ENCODE data around the gene CYP1B1.

DNA sequence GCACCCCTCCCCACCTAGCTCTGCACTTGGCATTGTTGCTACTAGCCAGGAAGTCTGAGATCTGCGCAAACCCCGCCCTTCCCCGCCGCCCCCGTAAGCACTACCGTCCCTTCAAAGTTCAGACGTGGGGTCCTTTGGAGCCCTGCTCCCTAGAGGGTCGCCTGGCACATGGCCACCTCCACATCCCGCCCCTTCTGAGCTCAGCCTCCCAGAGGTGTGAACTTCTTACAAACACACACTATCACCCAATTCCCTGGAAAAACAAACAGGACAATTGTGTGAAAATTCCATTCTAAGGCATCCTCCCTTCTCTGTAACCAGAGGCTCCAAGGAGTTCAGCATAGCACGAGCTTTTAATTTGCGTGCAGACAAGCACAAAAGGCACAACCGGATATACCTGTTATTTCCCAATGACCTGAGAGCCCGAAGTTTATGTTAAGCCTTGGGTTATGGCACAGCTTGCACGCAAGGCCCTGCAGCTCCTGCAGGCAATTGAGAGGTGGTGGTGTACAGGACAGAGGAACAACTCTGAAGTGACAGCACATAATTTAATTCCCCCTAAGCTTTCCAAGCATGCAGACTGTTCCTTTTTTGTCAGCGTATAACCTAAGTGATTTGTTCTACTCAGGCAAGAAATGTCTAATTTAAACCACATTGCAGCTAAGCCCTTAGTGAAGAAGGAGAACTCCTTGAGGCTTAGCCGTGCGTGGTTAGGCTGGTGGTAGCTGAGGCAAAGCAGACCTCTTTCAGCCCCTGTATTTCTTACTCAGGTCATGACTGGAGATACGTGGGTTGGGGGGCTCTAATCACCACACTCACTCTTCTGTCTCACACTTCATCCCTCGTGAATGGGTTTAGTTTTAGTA lies 20.3 kb upstream of the CYP1B1 start:
- TF ChIP-seq, protein P1, sequence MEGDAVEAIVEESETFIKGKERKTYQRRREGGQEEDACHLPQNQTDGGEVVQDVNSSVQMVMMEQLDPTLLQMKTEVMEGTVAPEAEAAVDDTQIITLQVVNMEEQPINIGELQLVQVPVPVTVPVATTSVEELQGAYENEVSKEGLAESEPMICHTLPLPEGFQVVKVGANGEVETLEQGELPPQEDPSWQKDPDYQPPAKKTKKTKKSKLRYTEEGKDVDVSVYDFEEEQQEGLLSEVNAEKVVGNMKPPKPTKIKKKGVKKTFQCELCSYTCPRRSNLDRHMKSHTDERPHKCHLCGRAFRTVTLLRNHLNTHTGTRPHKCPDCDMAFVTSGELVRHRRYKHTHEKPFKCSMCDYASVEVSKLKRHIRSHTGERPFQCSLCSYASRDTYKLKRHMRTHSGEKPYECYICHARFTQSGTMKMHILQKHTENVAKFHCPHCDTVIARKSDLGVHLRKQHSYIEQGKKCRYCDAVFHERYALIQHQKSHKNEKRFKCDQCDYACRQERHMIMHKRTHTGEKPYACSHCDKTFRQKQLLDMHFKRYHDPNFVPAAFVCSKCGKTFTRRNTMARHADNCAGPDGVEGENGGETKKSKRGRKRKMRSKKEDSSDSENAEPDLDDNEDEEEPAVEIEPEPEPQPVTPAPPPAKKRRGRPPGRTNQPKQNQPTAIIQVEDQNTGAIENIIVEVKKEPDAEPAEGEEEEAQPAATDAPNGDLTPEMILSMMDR (IDR thresholded peaks at IDR 0.05): no peak
- no peak for TF ChIP-seq JUN (CRISPR knock-in tag; IDR thresholded peaks at IDR 0.05)
- no peak for TF ChIP-seq CREM (CRISPR knock-in tag; IDR thresholded peaks at IDR 0.05)
- TF ChIP-seq, protein P2, sequence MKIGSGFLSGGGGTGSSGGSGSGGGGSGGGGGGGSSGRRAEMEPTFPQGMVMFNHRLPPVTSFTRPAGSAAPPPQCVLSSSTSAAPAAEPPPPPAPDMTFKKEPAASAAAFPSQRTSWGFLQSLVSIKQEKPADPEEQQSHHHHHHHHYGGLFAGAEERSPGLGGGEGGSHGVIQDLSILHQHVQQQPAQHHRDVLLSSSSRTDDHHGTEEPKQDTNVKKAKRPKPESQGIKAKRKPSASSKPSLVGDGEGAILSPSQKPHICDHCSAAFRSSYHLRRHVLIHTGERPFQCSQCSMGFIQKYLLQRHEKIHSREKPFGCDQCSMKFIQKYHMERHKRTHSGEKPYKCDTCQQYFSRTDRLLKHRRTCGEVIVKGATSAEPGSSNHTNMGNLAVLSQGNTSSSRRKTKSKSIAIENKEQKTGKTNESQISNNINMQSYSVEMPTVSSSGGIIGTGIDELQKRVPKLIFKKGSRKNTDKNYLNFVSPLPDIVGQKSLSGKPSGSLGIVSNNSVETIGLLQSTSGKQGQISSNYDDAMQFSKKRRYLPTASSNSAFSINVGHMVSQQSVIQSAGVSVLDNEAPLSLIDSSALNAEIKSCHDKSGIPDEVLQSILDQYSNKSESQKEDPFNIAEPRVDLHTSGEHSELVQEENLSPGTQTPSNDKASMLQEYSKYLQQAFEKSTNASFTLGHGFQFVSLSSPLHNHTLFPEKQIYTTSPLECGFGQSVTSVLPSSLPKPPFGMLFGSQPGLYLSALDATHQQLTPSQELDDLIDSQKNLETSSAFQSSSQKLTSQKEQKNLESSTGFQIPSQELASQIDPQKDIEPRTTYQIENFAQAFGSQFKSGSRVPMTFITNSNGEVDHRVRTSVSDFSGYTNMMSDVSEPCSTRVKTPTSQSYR (CRISPR knock-in tag; IDR thresholded peaks at IDR 0.05): no peak
- TF ChIP-seq SP1 (CRISPR knock-in tag; conservative IDR thresholded peaks at IDR 0.05): no peak

Measured in WTC11 (cell line).